Right lobe of liver (tissue), 4 donors: ENCODE results near the gene STEAP1B.

Source experiments
- CTCF ChIP-seq, 4 donors: fragments of 200-600 bp in 3 of 4; fragments of 450-650 bp in 1 of 4; IDR thresholded peaks; one replicate each; pipeline versions ENCODE4 v1.5.1 to v1.8.0; 2016 to 2022; ENCODE audit warnings: antibody characterized with exemption in 4 of 4, mild to moderate bottlenecking in 2 of 4
- POLR2A ChIP-seq: fragments of 450-650 bp; IDR thresholded peaks from one replicate; pipeline ENCODE4 v1.6.1; 2017; ENCODE audit warnings: antibody characterized with exemption, mild to moderate bottlenecking
- donor health status: DM: no; HTN: no; CAD: no.
- donor health status: DM: no; HTN: no; CAD: no.
- donor health status: DM: no; HTN: yes; CAD: no.

DNA sequence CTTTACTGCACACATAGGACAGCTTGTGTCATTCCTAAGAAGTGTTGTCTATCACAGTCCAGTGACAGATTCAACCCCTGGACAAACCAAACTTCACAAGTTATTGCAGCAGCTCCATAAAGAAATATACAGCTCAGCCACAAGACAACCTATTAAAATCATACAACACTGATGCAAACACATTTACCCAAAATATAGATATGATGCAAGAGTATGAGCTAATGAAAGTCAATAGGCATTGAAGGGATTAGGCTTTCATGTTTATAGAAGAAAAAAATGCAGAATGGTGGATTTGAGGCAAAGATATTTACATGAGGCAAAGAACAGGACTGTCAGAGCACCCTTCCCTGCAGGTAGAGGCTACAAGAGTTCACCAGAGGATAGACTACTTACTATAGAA lies 128.1 kb downstream of the STEAP1B start:
- no peak for TF ChIP-seq CTCF (IDR thresholded peaks at IDR 0.05)
- no peak for TF ChIP-seq POLR2A
